Activated CD4-positive, alpha-beta T cell treated with anti-CD3 and anti-CD28 coated beads, Interleukin-2, amount 50 U/mL, for 1 hour (primary cell): ENCODE measurements around the gene NFASC.

Experiments
- DNase-seq: peaks from one replicate; pipeline ENCODE4 v3.0.0-alpha.2; 2020

Gene NFASC

DNA sequence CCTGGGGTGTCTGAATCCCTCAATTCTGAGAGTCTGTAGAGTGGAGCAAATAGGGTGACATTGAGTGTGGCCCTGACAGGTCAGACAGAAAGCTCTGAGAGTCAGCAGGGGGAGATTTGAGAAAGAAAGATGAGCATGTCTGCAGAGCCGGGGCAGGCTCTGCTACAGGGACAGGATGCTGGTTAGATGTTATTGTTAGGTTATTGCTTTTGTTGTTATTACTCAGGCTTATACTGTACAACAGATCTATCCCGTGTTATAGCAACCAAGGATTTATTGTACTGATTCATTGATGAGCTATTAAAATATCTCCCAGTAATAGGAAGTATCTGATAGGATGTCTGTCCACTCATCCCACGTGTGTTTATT is 59.5 kb downstream of the NFASC start:
- DNase-seq: no peak

DNA sequence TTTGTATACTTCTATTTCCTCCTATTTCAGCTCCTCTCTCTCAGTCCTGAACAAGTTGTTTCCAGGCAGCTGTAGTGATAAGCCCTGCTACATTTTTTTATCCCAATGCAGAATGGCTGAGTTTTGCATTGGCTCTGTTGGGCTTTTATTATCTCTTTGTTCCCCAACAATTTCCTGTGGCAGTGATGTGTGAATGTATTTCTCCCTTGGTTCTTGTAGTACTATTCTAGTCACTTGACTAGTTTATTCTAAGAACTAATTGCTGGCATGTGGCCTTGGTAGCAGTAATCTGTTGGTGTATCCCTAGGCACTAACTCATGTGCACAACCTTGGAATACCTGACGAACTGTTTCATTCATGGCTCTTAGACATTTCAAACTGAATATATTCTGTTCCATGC is 60.7 kb downstream of the NFASC start:
- no peak for DNase-seq

DNA sequence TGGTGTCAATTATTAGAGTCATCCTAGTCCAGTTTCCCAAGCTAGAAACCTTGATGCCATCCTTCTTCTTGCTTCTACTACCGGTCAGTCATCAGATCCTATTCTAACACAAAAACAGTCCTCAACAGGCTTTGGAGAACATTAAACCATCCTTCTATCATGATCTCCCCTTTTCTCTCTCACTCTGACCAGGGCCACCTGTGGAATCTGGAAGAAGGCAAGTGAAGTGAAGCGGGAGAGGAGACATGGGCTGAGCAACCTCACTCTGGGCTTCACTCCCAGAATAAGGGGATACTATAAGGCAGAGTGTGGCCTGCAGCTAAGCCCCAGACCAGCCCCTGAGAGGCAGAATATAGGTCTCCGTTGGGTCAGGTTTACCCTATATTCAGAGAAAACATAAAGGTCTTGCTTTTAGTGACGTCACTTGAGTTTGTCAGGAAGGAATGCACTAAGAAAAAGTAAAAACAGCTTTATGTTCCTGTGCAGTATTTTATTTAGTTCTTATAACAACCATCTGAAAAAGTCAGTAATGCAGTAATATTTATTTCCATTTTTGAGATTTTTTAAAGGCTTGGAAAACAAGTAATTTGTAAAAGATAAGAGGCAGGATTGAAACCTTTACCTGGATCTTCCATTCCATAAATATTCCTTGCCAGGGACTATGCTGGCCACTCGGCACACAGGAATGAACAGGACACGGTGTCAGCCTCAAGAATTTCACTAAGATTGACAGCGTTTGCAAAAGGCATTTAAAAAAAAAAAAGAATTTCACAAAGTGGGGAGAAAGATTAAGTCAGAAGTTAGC is 61.3 kb downstream of the NFASC start:
- no peak for DNase-seq

DNA sequence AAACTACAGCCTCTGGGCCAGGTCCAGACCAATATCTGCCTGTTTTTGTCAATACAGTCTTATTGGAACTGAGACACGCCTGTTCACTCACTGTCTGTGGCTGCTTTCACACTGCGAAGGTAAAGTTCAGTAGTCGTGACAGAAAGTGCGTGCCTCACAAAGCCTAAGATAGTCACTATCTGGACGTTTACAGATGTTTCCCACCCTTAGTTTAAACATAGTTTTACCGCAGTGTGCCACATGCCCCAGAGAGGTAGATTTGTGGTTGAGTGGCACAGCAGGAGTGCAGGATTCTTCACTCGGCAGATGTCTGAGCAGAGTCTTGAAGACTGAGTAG is 61.9 kb downstream of the NFASC start:
- DNase-seq: no peak

DNA sequence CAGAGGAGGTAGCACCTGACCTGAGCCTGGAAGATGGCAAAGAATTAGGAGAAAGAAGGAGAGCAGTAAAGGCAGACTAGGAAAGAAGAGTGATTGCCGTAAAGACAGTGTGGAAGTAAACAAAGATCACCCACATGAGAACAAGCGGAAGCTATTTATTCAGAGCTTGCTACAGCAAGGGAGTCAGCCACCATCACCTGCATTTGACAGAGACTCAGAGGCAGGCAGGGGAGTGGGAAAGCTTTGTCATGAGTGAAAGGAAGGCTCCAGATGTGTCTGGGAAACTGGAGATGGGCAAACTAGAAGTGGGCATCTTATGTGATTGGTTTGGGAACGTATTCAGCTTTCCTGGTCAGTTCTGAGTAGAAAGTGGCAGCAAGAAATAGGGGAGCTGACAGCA is 64.5 kb downstream of the NFASC start:
- DNase-seq: no peak

DNA sequence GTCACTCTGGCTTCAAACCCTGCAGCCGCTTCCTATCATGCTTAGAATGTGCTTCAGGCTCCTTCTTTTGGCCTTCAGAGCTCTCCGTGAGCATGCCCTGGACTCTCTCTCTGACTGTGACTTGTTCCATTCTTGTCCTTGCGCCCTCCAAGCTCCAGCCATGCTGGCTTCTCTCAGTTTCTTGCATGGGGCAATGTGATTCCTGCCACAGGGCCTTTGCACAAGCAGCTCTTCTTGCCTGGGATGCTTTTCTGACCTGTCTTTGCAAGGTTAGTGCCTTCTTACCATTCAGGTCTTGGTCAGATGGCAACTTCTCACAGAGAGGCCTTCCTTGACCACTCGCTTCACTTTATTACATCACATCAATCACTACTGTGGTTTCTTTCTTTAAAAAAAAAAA is 66.1 kb downstream of the NFASC start:
- DNase-seq: no peak

DNA sequence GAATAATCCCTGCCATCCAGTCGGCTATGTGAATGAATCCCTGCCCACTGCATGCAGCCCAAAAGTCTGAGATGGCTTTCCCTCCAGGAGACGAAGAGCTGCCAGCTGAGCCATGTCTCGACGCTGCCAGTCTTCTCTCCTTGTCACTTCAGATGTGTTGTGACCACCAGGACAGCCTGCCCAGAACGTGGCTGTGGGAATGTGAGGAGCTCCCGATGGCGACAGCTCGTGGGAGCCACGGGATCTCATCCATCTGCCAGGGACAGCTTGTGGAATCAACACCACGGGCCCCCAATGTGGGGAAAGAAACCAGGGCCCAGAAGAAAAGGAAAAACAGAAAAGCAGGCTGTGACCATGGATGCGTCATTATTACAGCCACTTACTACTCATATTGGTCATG is 67.2 kb downstream of the NFASC start:
- no peak for DNase-seq

DNA sequence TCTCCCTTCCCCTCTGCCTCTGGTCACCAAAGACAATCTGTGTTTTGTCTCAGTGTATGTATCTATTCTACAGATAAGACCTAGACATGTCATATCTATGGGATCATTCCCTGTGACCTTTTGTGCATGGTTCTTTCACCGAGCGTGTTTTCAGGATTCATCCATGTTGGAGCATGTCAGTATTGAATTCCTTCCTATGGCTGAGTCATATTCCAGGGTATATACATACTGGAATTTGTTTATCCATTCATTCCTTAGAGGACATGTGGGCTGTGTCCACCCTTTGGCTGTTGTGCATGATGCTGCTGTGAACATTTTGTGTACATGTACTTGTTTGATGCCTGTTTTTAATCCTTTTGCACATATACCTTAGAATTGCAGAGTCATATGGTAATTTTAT is 69.9 kb downstream of the NFASC start:
- DNase-seq: no peak

DNA sequence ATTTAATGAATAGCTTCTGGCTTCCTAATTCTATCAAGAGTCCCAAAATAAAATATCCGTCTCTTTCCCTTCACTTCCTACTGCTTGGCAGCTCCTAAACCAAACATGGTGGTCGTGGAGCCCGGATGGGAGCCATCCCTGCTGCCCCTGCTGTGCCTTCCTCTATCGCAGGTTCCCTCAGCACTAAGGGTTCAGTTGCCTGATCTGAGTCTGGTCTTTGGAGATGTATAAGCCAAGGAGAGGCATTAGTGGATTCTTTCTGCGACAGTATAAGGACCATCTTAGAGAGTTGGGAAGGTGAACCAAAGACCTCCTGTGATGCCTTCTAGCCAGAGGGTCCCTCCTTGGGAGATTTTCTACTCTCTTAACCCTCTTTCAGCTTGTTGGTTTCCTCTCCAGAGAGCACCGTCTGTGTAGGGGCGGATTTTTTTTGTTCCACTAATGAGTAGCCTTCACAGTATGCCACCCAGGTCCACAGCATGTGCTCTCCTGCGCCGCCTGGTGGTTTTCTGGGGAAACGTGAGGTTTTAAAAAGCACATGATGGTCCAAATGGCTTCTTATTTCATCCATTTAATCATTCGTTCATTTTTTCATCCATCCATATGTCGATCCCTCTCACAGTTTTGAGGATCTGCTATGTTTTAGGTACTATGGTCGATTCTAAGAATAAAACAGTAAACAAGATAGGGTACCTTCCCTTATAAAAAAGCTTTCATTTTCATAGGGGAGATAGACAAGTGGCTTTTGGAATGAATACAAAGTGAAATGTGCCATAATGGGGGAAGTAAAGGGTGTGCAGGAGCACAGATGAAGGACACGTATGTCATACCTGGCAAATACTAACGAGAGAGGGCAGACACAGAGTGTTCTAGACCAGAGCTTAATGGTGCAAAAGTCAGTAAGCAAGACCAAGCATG is 71.0 kb downstream of the NFASC start:
- DNase-seq: peak; percentile 36

DNA sequence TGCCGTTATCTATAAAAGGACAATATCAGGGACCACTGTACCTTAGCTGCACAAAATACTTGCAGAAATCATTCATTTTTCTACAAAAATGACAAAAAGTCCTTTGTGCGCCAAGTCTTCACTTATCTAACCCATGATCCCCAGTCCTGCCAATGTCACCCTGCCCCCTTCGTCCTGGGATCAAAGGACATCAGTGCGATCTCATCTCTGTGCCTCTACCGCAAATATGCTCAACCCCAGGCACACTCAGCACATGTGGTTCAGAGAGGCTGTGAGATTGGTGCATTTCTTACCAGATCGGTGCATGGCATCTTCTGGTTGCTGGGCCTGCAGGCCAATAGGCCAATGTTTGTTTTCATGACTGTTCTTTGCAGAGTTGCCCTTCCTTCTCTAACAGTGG is 72.8 kb downstream of the NFASC start:
- DNase-seq: no peak

DNA sequence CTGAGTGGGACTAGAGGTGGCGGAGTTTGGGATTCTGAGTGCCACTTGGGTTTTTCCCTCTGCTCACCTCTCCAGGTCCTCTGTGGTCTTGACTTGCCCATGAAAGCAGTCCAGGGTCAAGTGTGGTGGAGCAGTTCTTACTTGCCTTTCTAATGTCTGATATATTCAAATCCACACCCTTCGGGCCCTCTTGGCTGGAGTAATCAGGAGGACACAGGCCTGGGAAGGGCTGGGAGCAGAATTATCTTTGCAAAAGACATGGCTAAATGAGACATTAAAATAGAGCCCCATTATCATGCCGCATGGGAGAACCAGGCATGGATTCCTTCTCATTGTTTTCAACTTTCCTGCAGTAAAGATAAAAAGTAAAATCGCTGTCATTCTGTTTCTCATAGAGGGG is 74.0 kb downstream of the NFASC start:
- DNase-seq: no peak

DNA sequence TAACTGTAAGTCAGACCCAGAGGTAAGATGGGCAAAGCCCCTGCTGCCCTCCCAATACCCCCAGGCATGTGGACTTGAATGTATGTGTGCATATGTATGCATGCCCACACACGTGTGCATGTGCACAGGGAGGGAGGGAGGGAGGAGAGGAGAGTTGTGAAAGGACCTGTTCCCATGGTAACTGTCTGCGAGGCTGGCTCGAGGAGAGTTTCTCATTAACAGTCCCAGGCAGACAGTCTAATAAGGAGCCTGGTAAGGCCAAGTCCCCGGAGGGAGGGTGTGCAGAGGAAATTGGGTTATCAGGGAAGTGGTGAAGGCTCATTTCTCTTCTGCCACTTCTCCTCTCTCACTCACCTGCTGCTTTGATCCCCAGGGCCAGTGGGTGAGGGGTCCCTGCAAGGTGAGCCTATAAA is 74.9 kb downstream of the NFASC start:
- no peak for DNase-seq

DNA sequence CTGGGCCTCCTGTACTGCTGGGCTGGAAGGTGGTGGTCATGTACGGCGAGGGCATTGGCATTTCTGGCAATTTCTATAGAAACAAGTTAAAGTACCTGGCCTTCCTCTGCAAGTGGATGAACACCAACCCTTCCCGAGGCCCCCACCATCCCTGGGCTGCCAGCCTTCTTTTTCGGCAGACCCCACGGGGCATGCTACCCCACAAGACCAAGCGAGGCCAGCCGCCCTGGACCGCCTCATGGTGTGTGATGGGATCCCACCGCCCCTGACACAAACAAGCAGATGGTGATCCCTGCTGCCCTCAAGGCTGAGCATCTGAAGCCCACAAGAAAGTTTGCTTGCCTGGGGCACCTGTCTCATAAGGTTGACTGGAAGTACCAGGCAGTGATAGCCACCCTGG is 76.0 kb downstream of the NFASC start:
- no peak for DNase-seq

DNA sequence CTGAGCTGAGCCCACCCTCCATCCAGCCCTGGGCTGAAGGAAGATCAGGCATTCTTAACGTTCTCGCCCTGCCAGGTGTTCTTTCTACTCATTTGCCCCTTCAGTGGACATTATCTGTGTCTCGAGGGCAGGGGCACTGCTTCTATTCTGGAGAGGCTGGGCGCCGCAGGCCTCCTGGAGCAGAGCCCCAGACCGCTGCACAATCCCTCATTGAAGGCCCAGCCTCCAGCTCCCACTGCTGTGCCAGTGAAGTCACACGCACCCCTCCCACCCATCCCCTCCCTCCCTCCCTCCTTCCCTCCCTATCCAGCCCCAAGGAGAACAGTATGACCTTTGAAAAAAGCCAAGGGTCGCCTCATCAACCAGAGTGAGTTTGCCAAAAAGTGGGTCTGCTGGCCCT is 76.7 kb downstream of the NFASC start:
- DNase-seq: no peak

DNA sequence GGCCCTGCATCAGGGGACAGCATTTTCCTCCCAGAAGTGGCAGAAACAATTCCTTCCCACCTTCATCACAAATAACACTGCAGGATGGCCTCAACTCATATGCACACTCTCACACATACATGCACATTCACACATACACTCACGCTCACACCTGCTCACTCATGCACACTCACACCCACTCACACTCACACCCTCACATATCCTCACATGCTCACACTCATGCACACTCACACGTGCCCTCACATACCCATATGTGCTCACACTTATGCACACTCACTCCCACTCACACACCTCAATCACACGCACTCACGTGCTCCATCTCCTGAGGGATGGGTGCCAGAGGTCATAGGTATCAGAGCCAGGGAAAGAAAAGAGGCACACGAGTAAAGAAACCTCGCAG is 77.1 kb downstream of the NFASC start:
- DNase-seq: no peak

DNA sequence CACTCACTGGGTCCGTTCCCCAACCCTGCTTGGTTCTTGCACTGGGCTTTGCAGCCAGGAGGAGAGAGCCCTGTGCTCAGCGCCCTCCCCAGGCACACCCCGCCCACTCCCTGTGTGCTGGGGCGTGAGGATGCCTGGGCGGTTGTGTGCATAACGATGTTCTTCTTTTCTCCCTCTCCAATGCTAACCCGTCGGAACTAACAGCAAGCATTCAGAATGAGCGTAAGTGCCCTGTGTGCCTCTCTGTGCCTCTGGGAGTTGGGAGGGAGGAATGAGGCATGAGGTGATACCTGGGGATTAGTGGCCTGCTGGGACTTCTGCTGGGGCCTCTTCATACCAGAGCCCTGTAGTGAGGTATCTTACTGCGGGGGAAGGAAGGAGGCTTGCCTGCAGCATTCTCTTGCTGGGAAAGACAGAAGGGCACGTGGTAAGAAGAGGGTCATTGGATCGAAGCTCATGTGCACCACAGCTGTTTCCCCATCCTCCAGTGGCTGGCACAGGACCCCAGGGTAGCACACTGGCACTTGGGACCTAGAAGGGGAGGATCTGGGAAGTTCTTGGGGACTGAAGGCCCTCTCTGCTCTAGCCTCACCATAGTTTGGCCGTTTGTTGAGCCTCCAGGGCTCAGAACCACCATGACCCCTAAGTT is 79.8 kb downstream of the NFASC start:
- no peak for DNase-seq

DNA sequence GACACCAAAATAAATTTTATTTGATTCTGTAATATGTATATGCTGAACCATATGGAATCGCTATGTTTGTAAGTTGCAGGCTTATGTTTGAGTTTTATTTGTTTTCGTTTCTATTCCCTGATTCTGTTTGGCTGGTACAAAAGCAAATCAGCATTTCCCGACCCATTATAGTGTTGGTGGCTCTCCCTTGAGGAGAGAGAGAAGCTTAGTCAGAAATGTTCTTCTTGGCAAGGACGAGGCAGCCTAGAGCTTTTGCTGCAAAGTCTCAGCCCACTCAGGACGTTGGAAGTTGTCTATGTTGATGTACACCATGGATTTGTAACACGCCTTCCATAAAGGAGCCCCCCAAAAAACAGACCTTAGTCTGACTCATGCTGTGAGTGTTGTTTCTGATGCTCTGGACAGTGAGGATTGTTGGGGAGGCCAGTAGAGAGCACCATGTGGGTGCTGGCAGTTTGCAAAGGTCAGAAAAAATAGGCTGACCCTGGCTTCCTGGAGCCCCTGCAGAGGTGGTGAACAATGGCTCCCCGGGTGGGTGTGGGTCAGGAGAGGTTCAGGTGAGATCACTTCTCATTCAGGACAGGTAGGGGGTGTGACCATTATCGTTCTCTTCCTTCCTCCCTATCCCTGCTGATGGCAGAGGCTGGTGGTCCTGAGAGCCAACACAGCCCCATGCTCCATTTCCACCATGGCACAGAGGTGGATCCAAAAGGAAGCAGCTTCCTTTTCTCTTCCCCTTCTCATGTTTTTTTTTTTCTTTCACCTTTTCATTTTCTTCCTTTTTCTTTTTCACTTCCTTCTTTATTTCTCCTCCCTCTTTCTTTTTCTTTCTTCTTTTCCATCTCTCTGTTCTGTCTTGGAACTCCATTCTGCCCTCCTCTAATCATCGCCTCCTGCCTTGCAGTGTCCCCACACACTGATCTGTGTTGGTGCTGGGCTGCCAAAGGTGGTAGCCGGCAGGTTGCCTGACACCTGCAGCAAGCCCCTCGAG is 88.0 kb downstream of the NFASC start:
- no peak for DNase-seq

DNA sequence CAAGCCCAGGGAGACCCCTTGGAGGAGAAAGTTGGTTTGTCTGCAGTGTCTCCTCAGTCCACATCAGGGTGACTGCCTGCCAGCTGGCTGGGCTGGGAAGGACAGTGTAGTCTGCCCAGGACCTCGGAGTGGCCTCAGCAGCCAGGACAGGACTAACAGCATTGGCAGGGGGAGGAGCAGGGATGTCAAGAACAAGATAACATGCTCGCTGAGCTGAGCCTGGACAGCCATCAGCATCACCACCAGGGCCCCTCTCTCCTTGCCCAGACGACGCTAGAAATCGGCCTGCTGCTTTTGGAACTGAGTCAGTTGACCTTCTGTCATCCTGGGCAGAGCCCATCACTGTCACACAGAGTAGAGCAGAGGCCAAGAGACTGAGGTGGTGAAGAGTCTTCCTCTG is 88.7 kb downstream of the NFASC start:
- DNase-seq: no peak

DNA sequence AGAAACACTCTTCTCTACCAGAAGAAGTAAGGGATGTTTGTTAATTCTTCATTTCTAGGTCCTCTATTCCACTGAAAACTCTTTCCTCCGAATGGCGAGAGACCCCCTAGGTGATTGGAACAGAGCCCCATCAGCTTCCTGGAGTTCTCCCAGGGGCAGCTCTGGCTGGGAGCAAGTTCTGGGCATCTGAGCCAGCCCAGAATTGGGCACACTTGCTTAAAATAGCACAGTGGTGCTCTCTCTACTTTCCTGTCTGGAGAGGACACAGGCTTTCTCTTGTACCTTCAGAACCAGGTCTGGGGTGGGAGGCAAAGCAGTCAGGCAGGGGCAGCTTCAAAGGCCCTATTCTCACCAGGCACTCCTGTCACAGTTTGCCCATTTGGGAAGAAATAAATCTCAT is 89.2 kb downstream of the NFASC start:
- DNase-seq: no peak

DNA sequence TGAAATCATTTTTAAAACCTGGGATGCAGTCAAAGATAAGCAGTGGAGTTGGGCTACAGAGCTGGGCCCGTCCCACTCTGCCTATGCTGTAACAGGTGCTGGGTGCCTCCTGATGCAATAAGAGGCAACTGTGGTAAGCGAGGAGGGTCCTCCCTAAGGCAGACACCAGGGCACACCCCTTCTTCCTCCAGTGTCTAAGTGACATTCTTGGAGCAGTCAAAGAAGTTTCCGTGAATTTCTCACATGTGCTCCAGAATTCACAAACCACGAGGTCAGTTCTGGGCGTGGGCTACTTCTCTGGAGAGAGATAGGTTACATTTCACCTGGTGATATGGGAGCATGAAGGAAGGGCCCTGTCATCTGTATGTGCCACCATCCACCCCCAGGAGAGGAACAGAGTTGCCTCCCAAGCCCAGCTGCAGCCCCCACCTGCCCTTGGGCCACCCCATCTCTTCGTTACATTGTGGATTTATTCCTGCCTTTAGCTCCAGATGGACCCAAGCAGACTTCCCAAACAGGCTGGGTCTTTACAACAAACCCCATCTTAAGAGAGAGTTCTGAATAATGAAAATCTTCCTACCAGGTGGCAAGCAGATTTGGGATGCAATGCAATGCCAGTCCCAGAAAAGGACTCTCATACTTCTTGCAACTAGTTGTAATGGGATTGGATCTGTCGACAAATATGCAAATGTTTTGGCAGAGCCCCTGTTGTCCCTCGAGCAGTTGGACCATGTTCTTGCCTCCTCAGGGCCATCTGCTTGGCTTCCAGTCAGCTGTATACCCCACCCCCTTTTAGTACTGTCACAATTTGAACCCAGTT is 89.9 kb downstream of the NFASC start:
- no peak for DNase-seq

DNA sequence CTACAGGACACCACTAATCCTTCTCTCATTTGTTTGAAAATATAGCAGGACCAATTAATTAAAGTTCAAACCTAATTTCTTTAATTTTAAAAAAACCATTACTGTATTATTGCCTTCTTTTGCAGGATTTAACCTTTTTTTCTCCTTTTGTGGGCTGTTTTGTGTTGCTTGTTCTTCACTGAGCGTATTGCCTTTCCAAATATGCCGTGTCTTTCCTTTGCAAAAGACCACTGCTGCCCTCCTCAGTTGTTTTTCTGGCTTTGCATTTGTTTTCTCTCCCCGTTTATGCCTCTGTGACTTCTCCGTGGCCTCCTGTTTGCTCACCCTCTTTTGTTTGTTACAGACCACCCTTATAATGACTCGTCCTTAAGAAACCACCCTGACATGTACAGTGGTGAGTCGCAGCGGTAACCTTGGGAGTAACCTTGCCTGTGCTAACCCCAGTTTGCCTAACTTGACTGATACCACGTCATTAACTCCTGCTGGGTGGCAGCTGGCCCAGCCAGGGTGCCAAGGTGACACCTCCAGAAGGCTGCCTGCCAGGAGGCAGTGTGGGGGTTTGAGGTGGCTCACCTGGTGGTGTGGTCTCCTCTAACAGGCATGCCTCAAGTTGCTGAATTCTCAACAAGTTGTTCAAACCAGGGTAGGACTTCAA is 91.2 kb downstream of the NFASC start:
- no peak for DNase-seq
